HG03066 (cell line): ENCODE results near the gene CXCR4.
"Not testable (repeated sequence)": the region's sequence is repeated elsewhere in the genome, so short reads cannot be mapped to it uniquely, and the experiment has no call there.

ENCODE experiments used
- ATAC-seq: cut with Tn5 transposase; IDR thresholded peaks from one replicate; pipeline ENCODE4 v1.9.1; 2021; ENCODE audit warnings: low read depth; ENCODE audit not compliant: unreplicated experiment

CXCR4 gene

GRCh38 chr2:136080114-136080513 lies 37.8 kb downstream of the CXCR4 start:
- ATAC-seq, result no peak

DNA sequence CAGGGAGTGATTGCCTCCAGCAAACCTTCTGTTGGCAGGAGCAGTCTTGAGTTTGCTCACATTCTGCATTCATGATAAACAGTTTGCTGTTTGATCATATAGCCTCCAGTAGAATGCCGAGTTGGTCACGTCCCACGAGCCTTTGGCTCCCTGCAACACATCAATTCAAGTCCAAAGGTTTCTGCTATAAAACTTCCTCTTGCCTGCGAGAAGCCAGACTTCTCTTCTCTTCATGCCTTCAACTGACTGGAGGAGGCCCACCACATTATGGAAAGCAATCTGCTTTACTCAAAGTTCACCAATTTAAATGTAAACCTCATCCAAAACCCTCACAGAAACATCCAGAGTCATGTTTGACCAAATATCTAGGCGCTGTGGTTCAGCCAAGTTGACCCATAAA lies 40.8 kb downstream of the CXCR4 start:
- no peak for ATAC-seq

GRCh38 chr2:136075476-136075875 lies 42.5 kb downstream of the CXCR4 start:
- ATAC-seq, result no peak

- ATAC-seq, result no peak
Measured at GRCh38 chr2:136072621-136073020, 45.3 kb downstream of the CXCR4 start.

DNA sequence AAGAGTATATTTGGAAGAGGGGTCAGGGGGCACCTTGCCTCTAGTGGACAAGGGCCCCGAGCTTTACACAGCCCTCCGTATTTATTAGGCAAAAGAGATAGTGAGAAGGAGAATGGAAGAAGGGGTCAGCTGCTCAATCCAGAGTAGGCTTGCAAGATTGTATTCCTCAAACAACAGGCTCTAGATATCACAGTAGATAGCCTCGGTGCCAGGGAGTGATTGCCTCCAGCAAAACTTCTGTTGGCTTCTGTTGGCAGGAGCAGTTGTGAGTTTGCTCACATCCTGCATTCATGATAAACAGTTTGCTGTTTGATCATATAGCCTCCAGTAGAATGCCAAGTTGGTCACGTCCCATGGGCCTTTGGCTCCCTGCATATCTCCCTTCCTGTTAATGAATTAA lies 46.1 kb downstream of the CXCR4 start:
- ATAC-seq, result not testable (repeated sequence)

DNA sequence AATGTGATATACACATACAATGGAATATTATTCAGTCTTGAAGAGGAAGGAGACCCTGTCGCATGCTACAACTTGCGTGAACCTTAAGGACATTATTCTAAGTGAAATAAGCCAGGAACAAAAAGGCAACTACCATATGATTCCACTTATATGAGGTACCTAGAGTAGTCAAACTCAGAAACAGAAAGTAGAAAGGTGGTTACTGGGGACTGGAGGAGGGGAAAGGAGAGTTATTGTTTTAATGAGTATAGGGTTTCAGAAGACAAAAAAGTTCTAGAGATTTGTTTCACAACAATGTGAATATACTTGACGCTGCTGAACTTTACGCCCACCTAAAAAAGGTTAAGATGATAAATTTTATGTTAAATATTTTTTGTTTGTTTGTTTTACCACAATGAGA lies 47.0 kb downstream of the CXCR4 start:
- no peak for ATAC-seq

DNA sequence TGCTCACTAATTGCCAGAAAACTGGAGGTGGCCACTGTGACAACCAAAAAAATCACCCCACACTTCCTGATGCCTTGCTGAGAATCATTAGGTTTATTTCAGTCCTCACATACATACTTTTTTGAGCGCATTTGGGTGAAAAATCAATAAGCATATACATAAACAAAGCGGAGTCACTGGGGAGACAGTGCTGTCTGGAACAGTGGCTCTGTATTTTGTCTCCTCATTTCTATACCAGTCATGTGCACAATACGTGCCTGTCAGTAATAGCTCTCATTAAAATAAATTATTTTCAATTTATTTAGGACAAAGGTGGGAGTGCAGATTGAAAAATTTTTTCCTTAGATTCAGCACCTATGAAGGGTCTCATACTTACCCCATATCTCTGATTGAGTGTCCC lies 48.2 kb downstream of the CXCR4 start:
- ATAC-seq, result no peak

DNA sequence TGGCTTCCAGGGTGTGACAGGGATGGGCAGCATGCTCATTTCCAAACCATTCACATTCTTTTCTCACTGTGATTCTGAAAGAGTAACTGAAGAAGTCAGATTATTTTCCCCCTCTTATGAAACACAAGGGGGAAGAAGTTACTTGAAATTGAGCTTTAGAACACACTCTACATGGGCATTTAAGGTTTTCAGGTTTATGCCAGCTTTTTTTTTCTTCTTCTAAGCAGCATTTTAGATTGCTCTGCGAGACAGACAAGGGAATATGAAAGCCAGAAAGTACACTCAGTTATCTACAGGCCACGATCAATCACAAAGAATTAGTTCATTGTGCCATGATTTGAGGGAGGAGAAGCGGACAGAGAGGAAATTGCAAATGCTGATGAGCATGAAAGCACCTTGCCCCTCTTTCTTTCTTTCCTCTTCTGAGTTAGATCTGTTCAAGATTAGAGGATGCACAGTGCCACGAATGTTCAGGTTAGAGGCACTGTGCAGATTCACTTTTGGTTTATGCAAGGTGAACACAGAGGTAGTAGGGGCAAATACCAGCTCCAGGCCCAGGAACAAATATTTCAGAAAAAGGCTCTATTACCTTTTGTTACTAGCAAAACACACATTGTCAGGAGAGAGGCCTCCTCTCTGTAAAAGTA lies 49.2 kb downstream of the CXCR4 start:
- ATAC-seq, result no peak

GRCh38 chr2:136067897-136068580 lies 49.9 kb downstream of the CXCR4 start:
- ATAC-seq, result no peak

DNA sequence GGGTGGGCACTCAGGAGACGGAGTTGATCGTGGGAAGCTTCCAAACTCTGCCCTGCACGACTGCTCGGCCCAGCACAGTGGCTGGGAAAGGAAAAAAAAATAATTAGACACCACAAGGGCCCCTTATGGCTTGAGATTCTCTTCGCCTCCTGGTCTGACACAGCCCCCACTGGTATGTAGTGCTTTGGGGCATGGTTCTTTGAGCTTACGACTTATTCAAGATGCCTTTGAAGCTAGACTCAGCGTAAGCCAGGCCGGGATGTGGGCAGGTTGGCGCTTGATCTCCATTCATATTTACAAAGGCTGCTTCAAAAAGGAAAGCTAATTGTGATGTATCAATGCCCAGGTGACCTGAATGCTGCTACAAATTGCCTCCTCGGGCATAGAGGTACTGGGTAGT lies 50.5 kb downstream of the CXCR4 start:
- ATAC-seq, result no peak

DNA sequence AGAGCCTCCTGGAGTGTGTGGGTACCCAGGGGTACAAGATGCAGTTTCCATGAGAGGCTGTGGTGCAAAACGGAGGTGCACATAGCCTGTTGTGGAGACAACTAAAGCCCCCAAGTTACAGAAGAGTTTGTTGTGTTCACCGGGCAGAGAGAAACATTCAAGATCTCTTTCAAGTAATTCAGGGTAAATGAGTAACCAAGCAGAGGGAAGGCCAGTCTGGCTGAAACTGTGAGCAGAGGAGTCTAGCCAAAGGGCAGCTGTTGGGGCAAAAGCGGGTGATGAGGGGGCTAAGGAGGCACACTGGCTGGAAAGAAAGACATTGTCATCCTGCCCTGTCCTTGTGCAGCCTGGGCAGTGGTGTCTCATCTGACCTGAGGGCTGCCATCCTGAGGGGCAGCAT lies 52.0 kb downstream of the CXCR4 start:
- ATAC-seq, result peak; percentile 80

GRCh38 chr2:136065384-136065783 lies 52.6 kb downstream of the CXCR4 start:
- peak; percentile 25 for ATAC-seq
